BLaER1 (cell line): ENCODE data around the gene CRABP2.

Experiments
- H3K27ac ChIP-seq: shearing (Covaris generic); formaldehyde crosslinking; 2 replicates; pipeline ENCODE4 v1.8.1; 2022
- H3K27me3 ChIP-seq: shearing (Covaris generic); formaldehyde crosslinking; 2 replicates; pipeline ENCODE4 v1.8.1; 2022
- H3K36me3 ChIP-seq: shearing (Covaris generic); formaldehyde crosslinking; 2 replicates; pipeline ENCODE4 v1.8.1; 2022
- H3K4me1 ChIP-seq: shearing (Covaris generic); formaldehyde crosslinking; 2 replicates; pipeline ENCODE4 v1.8.1; 2022
- H3K4me2 ChIP-seq: shearing (Covaris generic); formaldehyde crosslinking; 2 replicates; pipeline ENCODE4 v1.8.1; 2022
- H3K4me3 ChIP-seq: shearing (Covaris generic); formaldehyde crosslinking; 2 replicates; pipeline ENCODE4 v1.8.1; 2022
- H3K9ac ChIP-seq: shearing (Covaris generic); formaldehyde crosslinking; 2 replicates; pipeline ENCODE4 v1.8.1; 2022
- H3K9me3 ChIP-seq: shearing (Covaris generic); formaldehyde crosslinking; 2 replicates; pipeline ENCODE4 v1.8.1; 2022
- H4K20me1 ChIP-seq: shearing (Covaris generic); formaldehyde crosslinking; 2 replicates; pipeline ENCODE4 v1.8.1; 2022
- Cebpa-rat ChIP-seq: shearing (Covaris generic); IDR thresholded peaks from 2 replicates; pipeline ENCODE4 v1.8.1; 2022

CRABP2 gene

GRCh38 chr1:156748670-156749418 lies 43.5 kb upstream of the CRABP2 start:
- Histone ChIP-seq H3K27me3 (no peaks in the 10 kb centered on the region), H3K36me3 (peaks cover 41% of the 10 kb centered on the region)

GRCh38 chr1:156747742-156748669 lies 42.6 kb upstream of the CRABP2 start:
- Histone ChIP-seq H3K4me1 (peaks cover 50% of the 10 kb centered on the region), H3K36me3 (peaks cover 50% of the 10 kb centered on the region), H3K9me3 (no peaks in the 10 kb centered on the region), H3K9ac (peak overlapping the region; percentile 100), H3K27ac (peak overlapping the region; percentile 98), H3K4me3 (peak overlapping the region; percentile 84), H3K27me3 (no peaks in the 10 kb centered on the region), H4K20me1 (peaks cover 48% of the 10 kb centered on the region), H3K4me2 (peak overlapping the region; percentile 96)
- no peak for TF ChIP-seq Cebpa-rat

More at GRCh38 chr1:156748670-156749418, 43.5 kb upstream of the CRABP2 start:
- H3K4me3 ChIP-seq, result peak overlapping the region; percentile 84
- H4K20me1 ChIP-seq, result peaks cover 39% of the 10 kb centered on the region
- peak overlapping the region; percentile 96 for H3K4me2 ChIP-seq
- H3K9ac ChIP-seq, result peak overlapping the region; percentile 100
- no peaks in the 10 kb centered on the region for H3K9me3 ChIP-seq
- TF ChIP-seq Cebpa-rat, result no peak
- H3K27ac ChIP-seq, result peak overlapping the region; percentile 98
- peaks cover 50% of the 10 kb centered on the region for H3K4me1 ChIP-seq

GRCh38 chr1:156746728-156747631 lies 41.6 kb upstream of the CRABP2 start:
- TF ChIP-seq Cebpa-rat, result no peak
- H3K9me3 ChIP-seq, result no peaks in the 10 kb centered on the region
- H3K27ac ChIP-seq, result peak overlapping the region; percentile 98
- peak overlapping the region; percentile 100 for H3K9ac ChIP-seq
- H4K20me1 ChIP-seq, result peaks cover 58% of the 10 kb centered on the region
- H3K36me3 ChIP-seq, result peaks cover 60% of the 10 kb centered on the region
- no peaks in the 10 kb centered on the region for H3K27me3 ChIP-seq
- peak overlapping the region; percentile 84 for H3K4me3 ChIP-seq
- H3K4me2 ChIP-seq, result peak overlapping the region; percentile 96
- H3K4me1 ChIP-seq, result peaks cover 55% of the 10 kb centered on the region

GRCh38 chr1:156746406-156746727 lies 41.0 kb upstream of the CRABP2 start:
- Histone ChIP-seq H3K4me3 (peak overlapping the region; percentile 84; the same call in 1 of the 2 replicates), H3K9me3 (no peaks in the 10 kb centered on the region), H3K36me3 (peaks cover 66% of the 10 kb centered on the region), H4K20me1 (peaks cover 63% of the 10 kb centered on the region), H3K4me2 (peak overlapping the region; percentile 96), H3K4me1 (peaks cover 61% of the 10 kb centered on the region), H3K27me3 (no peaks in the 10 kb centered on the region), H3K27ac (peak overlapping the region; percentile 79; the same call in 1 of the 2 replicates), H3K9ac (no peak overlapping the region)
- no peak for TF ChIP-seq Cebpa-rat

GRCh38 chr1:156745881-156746280 lies 40.5 kb upstream of the CRABP2 start:
- Histone ChIP-seq H3K4me3 (no peak overlapping the region), H3K4me1 (peaks cover 62% of the 10 kb centered on the region), H4K20me1 (peaks cover 63% of the 10 kb centered on the region), H3K4me2 (peak overlapping the region; percentile 96), H3K9me3 (no peaks in the 10 kb centered on the region), H3K9ac (no peak overlapping the region), H3K36me3 (peaks cover 66% of the 10 kb centered on the region), H3K27ac (peak overlapping the region; percentile 26; the same call in 1 of the 2 replicates), H3K27me3 (no peaks in the 10 kb centered on the region)
- no peak for TF ChIP-seq Cebpa-rat

GRCh38 chr1:156744786-156745419 lies 39.5 kb upstream of the CRABP2 start:
- Histone ChIP-seq H3K27ac (peak overlapping the region; percentile 70), H3K9ac (peak overlapping the region; percentile 6; the same call in 1 of the 2 replicates), H3K4me2 (peak overlapping the region; percentile 96), H4K20me1 (peaks cover 63% of the 10 kb centered on the region), H3K4me1 (peaks cover 68% of the 10 kb centered on the region), H3K4me3 (no peak overlapping the region), H3K27me3 (no peaks in the 10 kb centered on the region), H3K36me3 (peaks cover 66% of the 10 kb centered on the region), H3K9me3 (no peaks in the 10 kb centered on the region)
- no peak for TF ChIP-seq Cebpa-rat

- Histone ChIP-seq H3K4me1 (peaks cover 74% of the 10 kb centered on the region), H3K27ac (no peak overlapping the region; the same call in 1 of the 2 replicates), H3K4me3 (no peak overlapping the region), H3K27me3 (no peaks in the 10 kb centered on the region), H3K9me3 (no peaks in the 10 kb centered on the region), H3K9ac (no peak overlapping the region; the same call in 1 of the 2 replicates), H3K4me2 (no peak overlapping the region), H3K36me3 (peaks cover 62% of the 10 kb centered on the region), H4K20me1 (peaks cover 63% of the 10 kb centered on the region)
- no peak for TF ChIP-seq Cebpa-rat
Observed at GRCh38 chr1:156744344-156744743, 39.0 kb upstream of the CRABP2 start.

- no peak overlapping the region for H3K4me3 ChIP-seq
- no peak overlapping the region for H3K4me2 ChIP-seq
- H3K9me3 ChIP-seq, result no peaks in the 10 kb centered on the region
- H3K27me3 ChIP-seq, result no peaks in the 10 kb centered on the region
- peak overlapping the region; percentile 2; the same call in 1 of the 2 replicates for H3K27ac ChIP-seq
- H3K4me1 ChIP-seq, result peaks cover 75% of the 10 kb centered on the region
- TF ChIP-seq Cebpa-rat, result no peak
- H4K20me1 ChIP-seq, result peaks cover 63% of the 10 kb centered on the region
- H3K9ac ChIP-seq, result no peak overlapping the region; the same call in 1 of the 2 replicates
- H3K36me3 ChIP-seq, result peaks cover 61% of the 10 kb centered on the region
Observed at GRCh38 chr1:156743367-156744302, 38.3 kb upstream of the CRABP2 start.
